HAP-1 (cell line): ENCODE results near the gene PRKN.
A peak's percentile ranks its signal among the peaks of the same experiment; 100 is the strongest.

Source experiments
- DNase-seq, 2 experiments: peaks; one replicate each; pipeline ENCODE4 v3.0.0-alpha.2; 2016 to 2020; ENCODE audit warnings: low spot score in 2 of 2
- H3K27me3 ChIP-seq: fragments of 250-450 bp; sonication (Bioruptor Pico); 2 replicates; pipeline ENCODE4 v1.5.1; 2020; ENCODE audit warnings: low read depth, mild to moderate bottlenecking, moderate library complexity
- H3K36me3 ChIP-seq: fragments of 250-450 bp; sonication (Bioruptor Pico); replicated peaks from 2 replicates; pipeline ENCODE4 v1.5.1; 2020; ENCODE audit warnings: mild to moderate bottlenecking
- H3K4me1 ChIP-seq: fragments of 250-450 bp; sonication (Bioruptor Pico); 2 replicates; pipeline ENCODE4 v1.5.1; 2020; ENCODE audit warnings: mild to moderate bottlenecking
- H3K4me3 ChIP-seq: fragments of 250-450 bp; sonication (Bioruptor Pico); 2 replicates; pipeline ENCODE4 v1.5.1; 2020; ENCODE audit warnings: mild to moderate bottlenecking, moderate library complexity
- H3K9me3 ChIP-seq: fragments of 250-450 bp; sonication (Bioruptor Pico); 2 replicates; pipeline ENCODE4 v1.5.1; 2020; ENCODE audit warnings: mild to moderate bottlenecking, moderate library complexity
- in situ Hi-C: fragments of 300-500 bp; cut with MboI; formaldehyde crosslinking; loops from 3 replicates; pipeline ENCODE4 v1.14.3; 2020; ENCODE audit warnings: low sequenced_read_pairs, inconsistent platforms, mixed read lengths

Gene PRKN

DNA sequence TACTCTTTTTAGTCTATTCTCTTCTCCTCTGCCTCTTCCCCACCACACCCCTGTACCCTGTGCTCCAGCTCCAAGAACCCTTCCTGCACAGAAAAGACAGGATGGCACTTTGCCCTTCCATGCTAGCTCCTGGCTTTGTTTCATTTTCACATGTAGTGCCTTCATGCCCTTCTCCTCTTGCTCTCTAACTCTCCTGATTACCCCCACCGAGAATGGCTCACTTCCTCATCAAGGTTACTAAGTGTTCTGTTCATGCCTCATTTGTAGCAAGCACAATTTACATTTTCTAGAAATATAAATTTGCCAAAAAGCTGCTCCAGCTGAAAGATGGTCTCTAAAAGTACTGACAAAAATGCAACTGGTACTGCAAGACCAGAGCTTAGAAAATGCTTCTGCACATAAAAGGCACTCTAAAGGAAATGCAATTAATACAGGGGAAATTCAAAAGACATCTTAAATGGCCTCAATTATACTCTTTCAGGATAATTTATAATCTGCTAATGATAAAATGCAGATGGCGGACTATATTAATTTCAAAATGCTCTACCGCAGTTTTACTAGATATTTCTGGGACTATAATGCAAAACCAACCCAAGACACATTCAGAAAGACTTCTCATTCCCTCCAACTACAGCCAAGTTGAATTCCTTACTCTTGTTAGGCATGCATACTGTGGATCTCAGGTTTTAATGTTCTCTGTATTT is 570.2 kb downstream of the PRKN start:
- in situ Hi-C loops: no loop called here
- DNase-seq: no peak

DNA sequence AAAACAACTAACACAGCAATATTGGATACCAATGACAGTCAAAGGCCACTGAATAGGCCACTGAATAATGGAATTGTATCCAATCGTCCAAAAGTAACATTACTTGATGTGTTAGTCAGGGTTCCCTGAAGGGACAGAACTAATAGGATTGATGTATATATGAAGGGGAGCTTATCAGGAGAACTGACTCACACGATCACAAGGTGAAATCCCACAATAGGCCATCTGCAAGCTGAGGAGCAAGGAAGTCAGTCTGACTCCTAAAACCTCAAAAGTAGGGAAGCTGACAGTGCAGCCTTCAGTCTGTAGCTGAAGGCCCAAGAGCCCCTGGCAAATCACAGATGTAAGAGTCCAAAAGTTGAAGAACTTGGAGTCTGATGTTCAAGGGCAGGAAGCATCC is 571.4 kb downstream of the PRKN start:
- Histone ChIP-seq H3K9me3 (no peaks in the 10 kb centered on the region), H3K4me3 (no peak overlapping the region), H3K36me3 (no peaks in the 10 kb centered on the region), H3K27me3 (no peaks in the 10 kb centered on the region), H3K4me1 (no peaks in the 10 kb centered on the region)
- in situ Hi-C loops: no loop called here
- no peak for DNase-seq

More for the DNA sequence above, 570.2 kb downstream of the PRKN start:
- Histone ChIP-seq H3K4me1 (no peaks in the 10 kb centered on the region), H3K27me3 (no peaks in the 10 kb centered on the region), H3K4me3 (no peak overlapping the region), H3K36me3 (no peaks in the 10 kb centered on the region), H3K9me3 (no peaks in the 10 kb centered on the region)

DNA sequence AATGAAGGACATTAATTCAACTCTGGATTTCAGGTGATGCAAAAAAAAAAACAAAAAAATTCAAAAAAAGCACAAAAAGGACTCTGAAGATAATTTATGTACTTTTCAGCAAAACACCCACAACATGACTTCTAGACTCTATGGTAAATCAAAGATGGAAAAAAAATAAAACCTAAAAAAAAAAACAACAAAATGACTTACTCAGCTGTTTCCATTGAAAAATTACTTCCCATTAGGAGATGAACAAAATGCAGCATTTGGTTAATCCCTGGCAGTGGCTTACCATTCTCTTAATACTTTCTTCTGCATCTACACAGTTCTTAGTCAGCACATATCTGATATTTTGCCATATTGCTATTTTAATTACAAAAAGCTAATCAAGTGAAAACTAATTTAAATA is 572.6 kb downstream of the PRKN start:
- no peaks in the 10 kb centered on the region for H3K4me1 ChIP-seq

DNA sequence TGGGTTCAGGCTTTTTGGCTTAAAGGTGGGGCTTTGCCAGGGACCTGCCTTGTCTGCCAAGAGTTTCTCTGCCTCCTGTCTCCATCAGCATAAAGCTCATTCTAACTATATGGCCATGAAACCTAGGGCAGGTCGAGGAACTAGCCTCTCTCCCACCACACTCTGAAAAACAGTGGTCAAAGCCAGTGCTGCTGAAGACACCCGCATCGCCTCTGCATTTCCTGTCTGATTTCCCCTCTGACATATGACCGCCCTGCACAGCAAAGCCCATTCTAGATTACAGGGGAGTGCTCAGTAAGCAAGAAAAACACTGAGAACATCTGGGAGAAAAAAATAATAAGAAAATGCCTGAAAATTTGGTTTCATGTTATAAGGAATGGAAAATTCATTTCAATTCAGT is 573.6 kb downstream of the PRKN start:
- Histone ChIP-seq H3K4me1 (no peaks in the 10 kb centered on the region), H3K4me3 (no peak overlapping the region), H3K36me3 (no peaks in the 10 kb centered on the region), H3K9me3 (no peaks in the 10 kb centered on the region), H3K27me3 (no peaks in the 10 kb centered on the region)
- DNase-seq: no peak
- in situ Hi-C loops: no loop called here

More for the DNA sequence above, 572.6 kb downstream of the PRKN start:
- in situ Hi-C loops: no loop called here
- no peak overlapping the region for H3K4me3 ChIP-seq
- no peaks in the 10 kb centered on the region for H3K27me3 ChIP-seq
- H3K9me3 ChIP-seq: no peaks in the 10 kb centered on the region
- DNase-seq: no peak
- no peaks in the 10 kb centered on the region for H3K36me3 ChIP-seq

DNA sequence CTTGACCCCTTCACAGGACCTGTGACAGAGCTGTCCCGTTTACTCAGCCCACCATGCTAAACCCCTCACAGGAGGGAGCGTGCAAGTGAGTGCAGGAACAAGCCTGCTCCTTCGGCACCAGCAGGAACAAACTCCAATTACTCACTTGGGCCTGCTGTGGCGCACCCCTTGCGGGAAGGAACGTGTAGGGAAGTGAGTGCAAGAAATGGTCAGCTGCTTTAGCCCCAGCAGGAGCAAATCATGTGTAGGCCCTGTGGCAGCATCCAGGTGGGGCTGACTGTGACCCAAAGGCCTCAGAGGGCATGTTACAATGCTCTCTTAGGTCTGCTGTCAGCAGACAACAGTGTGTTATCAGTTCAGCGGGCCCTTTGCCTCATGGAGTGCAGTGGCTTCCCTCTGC is 574.4 kb downstream of the PRKN start:
- no peak for DNase-seq
- Histone ChIP-seq H3K9me3 (no peaks in the 10 kb centered on the region), H3K4me1 (no peaks in the 10 kb centered on the region), H3K4me3 (no peak overlapping the region), H3K36me3 (no peaks in the 10 kb centered on the region), H3K27me3 (no peaks in the 10 kb centered on the region)
- in situ Hi-C loops: no loop called here

DNA sequence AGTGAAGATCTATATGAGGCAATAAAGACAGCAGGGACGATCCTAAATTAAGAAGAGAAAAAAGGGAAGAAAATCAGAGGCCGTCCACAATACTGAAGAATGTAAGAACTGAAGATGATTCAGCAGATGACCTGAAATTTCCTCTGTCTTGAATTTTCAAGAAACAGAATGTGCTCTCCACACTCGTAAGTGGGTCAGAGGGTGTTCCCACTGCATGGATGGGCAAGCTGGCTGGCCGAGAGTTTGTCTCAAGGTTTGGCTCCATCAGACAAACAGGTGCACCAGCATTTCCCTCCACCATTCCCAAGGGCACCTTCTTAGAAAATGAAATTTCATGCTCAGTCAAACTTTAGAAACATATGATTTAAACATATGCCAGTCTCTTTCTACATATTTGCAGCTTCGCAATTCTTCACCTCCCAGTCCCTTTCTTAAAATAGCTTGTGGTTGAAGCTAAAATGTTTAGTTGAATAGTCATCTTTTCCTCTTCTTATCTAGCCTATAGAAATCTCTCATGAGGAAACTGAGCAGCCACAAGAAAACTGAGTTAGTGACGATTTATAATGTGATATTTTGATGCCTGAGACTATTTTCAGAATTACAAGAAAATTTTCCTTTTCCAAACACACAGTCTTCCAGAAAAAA is 576.4 kb downstream of the PRKN start:
- Histone ChIP-seq H3K27me3 (no peaks in the 10 kb centered on the region), H3K4me3 (no peak overlapping the region), H3K4me1 (no peaks in the 10 kb centered on the region), H3K9me3 (no peaks in the 10 kb centered on the region), H3K36me3 (no peaks in the 10 kb centered on the region)
- no peak for DNase-seq
- in situ Hi-C loops: no loop called here

DNA sequence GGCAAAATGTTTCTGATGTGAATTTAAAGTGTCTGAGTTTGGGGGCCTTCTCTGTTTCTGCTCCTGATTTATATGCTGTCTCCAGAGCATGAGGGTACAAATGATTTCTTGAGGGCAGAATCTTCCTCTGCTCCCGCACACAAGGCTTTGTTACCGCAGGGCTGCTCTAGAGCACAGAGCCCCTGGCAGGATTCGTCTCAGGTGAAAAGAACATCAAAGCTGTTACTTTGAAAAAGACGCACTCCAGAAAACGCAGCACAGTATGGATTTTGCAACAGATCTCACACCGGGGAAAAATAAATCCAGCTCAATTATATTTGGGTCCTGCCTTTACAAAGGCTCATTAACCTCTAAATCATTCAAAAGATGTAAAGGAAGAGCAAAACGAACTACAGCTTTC is 577.3 kb downstream of the PRKN start:
- no peaks in the 10 kb centered on the region for H3K36me3 ChIP-seq
- in situ Hi-C loops: no loop called here
- DNase-seq: no peak

DNA sequence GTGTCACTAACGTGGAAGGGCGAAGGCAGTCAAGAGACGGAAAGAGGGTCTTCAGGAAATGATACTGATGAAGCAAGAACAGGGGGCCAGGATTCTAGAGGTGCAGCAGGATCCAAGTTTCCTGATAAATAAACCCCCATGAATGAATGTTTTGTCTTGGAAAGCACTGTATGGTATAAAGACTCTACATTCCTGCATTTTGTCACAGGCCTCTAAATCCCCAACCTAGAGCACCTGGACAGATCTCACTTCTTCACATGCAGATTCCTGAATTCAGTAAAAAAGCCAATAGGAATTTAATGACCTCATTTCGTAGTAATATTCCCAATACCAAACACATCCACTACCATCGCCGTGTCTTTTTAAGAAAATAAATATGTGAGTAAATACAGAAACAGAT is 577.8 kb downstream of the PRKN start:
- no peaks in the 10 kb centered on the region for H3K9me3 ChIP-seq
- no peak overlapping the region for H3K4me3 ChIP-seq
- H3K36me3 ChIP-seq: no peaks in the 10 kb centered on the region
- no peaks in the 10 kb centered on the region for H3K4me1 ChIP-seq
- in situ Hi-C loops: no loop called here
- no peak for DNase-seq
- no peaks in the 10 kb centered on the region for H3K27me3 ChIP-seq

More for the DNA sequence above, 577.3 kb downstream of the PRKN start:
- Histone ChIP-seq H3K4me1 (no peaks in the 10 kb centered on the region), H3K4me3 (no peak overlapping the region), H3K27me3 (no peaks in the 10 kb centered on the region), H3K9me3 (no peaks in the 10 kb centered on the region)

DNA sequence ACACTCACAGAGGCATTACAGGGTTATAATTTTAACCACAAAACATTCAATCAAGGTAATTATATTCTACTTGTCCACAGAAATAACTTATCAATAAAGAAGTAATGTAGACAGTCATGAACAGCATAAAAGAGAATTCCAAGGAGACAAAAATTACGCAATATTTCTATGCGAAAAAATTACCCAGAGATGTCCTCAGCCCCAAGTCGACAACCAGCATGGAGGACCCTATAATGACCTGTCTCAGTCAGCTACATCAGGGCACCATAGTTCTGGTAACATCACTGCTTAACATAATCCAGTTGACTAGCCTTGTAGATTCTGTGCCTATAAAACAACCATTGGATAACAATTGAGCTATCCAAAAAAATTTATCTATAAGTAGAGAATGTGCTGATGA is 579.8 kb downstream of the PRKN start:
- no peaks in the 10 kb centered on the region for H3K4me1 ChIP-seq
- in situ Hi-C loops: no loop called here

DNA sequence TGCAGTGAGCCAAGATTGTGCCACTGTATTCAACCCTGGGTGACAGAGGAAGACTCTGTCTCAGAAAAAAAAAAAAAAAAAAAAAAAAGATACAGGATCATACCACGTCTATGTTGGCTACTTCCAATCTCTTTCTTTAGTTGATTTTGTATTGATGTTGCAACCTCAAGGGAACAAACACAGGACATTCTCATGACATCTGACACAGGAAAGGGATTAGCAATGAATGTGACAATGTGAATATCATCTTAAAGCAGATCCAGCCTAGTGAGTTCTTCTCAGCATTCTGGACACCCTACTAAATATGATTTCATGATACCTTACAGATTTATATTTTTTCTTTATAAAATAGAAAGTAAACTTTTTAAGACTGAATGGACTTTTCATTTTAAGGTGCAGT is 580.3 kb downstream of the PRKN start:
- Histone ChIP-seq H3K27me3 (no peaks in the 10 kb centered on the region), H3K36me3 (no peaks in the 10 kb centered on the region), H3K4me3 (no peak overlapping the region), H3K9me3 (no peaks in the 10 kb centered on the region), H3K4me1 (no peaks in the 10 kb centered on the region)
- in situ Hi-C loops: no loop called here
- no peak for DNase-seq

More for the DNA sequence above, 579.8 kb downstream of the PRKN start:
- DNase-seq: no peak
- Histone ChIP-seq H3K36me3 (no peaks in the 10 kb centered on the region), H3K4me3 (no peak overlapping the region), H3K9me3 (no peaks in the 10 kb centered on the region), H3K27me3 (no peaks in the 10 kb centered on the region)

DNA sequence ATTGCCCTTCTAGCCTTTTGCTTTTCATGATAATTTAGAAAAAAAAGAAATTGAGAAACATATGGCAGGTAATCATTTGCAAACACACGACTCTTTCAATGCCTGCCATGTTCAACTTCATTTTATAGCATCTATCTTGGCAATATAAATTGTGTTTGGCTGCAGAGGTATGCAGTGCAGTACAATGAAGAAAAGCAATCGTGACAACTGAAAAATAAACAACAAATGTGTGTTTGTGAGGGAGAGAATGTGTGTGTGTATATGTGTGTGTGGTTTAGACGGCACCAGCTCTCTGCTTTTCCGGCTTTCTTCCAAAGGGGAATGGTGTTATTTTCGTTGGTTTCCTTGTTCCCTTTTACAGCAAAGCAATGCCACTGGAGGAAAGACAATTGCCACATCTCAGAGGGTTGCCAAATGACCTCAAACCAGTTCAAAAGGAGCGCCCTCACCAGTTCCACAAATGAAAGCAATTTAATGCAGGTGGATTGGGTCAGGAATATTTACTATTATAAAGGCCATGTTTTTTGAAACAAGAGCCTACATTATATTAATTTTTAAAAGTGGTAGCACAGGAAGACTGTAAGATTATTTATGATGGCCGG is 587.2 kb downstream of the PRKN start:
- H3K4me3 ChIP-seq: no peak overlapping the region
- no peaks in the 10 kb centered on the region for H3K27me3 ChIP-seq
- in situ Hi-C loops: no loop called here
- H3K36me3 ChIP-seq: no peaks in the 10 kb centered on the region
- DNase-seq: no peak
- no peaks in the 10 kb centered on the region for H3K4me1 ChIP-seq
- no peaks in the 10 kb centered on the region for H3K9me3 ChIP-seq

DNA sequence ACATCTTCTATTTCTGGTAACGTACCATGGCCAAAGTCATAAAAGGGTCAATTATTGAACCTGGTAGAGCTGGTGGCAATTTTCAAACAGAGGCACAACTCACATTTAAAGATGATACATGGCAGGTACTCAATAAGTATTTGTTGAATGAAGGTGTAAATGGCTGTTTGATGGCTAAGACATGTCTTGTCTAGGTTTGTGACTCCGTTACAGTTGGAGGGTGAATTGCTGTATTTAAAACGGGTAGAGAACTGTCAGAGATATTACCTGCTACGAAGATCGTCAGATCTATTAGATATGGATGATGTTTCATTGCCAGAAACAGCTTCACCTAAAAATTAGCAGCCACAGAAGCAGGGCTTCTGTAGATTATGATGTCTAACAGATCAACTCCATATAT is 601.9 kb downstream of the PRKN start:
- no peaks in the 10 kb centered on the region for H3K27me3 ChIP-seq

DNA sequence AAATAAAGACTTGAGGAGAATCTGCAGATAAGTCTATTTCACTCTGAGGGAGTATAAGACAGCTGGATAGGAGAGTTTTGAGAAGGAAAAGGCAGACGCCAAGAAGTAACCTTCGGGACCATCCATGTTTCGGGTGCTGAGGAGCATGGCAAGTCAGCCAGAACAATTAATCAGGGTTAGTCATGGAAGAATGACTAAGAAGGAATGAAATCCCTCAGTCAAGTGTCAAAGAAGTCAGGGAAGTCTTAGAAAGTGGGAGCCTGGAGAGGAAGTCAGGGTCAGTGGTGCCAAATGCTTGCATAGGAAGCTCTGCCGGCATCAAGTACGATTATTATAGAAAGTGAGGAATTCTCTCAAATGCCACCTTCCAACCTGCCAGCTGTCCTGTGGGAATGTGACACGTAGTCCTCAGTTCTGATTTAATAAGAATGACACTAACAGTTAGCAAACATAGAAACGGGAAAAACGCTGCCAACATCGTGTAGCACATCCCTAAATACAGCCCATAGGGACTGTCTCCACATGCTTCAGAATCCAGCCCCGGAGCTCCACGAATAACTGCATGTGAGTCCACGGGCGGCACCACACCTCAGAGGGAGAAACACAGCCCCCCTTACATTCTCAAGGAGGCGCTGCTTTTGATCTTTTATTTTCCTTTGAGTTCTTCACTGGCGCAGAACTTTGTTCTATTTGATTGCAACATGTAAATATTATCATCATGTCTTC is 602.7 kb downstream of the PRKN start:
- DNase-seq: no peak
- no peaks in the 10 kb centered on the region for H3K9me3 ChIP-seq
- no peaks in the 10 kb centered on the region for H3K36me3 ChIP-seq
- no peaks in the 10 kb centered on the region for H3K27me3 ChIP-seq
- H3K4me1 ChIP-seq: no peaks in the 10 kb centered on the region
- in situ Hi-C loops: no loop called here
- no peak overlapping the region for H3K4me3 ChIP-seq

More for the DNA sequence above, 601.9 kb downstream of the PRKN start:
- no peak for DNase-seq
- no peaks in the 10 kb centered on the region for H3K36me3 ChIP-seq
- H3K4me3 ChIP-seq: no peak overlapping the region
- H3K4me1 ChIP-seq: no peaks in the 10 kb centered on the region
- in situ Hi-C loops: no loop called here
- H3K9me3 ChIP-seq: no peaks in the 10 kb centered on the region

DNA sequence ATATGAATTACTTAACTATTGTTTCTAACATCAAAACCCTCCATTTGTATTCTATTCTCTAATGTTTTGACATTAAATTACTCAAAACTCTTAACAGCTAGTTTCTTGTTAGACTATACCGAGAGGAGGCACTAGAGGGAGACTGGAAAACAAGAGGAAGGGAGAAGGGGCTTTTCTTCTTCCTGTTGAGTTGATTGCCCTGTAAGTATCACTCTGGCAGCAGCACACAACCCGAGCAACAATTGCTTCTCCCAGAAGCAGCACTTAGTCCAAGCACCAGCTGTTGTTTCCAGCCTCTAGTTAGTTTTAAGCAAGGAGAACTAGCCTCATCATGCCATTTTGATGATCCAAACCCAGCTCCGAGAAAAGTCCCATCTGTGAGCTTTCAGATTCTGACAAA is 603.8 kb downstream of the PRKN start:
- in situ Hi-C loops: no loop called here
- Histone ChIP-seq H3K9me3 (no peaks in the 10 kb centered on the region), H3K36me3 (no peaks in the 10 kb centered on the region), H3K4me3 (no peak overlapping the region), H3K4me1 (no peaks in the 10 kb centered on the region), H3K27me3 (no peaks in the 10 kb centered on the region)
- peak; percentile 11 to 43 for DNase-seq
